Measurements from ENCODE around the gene WDR82.

The WDR82 gene

DNA sequence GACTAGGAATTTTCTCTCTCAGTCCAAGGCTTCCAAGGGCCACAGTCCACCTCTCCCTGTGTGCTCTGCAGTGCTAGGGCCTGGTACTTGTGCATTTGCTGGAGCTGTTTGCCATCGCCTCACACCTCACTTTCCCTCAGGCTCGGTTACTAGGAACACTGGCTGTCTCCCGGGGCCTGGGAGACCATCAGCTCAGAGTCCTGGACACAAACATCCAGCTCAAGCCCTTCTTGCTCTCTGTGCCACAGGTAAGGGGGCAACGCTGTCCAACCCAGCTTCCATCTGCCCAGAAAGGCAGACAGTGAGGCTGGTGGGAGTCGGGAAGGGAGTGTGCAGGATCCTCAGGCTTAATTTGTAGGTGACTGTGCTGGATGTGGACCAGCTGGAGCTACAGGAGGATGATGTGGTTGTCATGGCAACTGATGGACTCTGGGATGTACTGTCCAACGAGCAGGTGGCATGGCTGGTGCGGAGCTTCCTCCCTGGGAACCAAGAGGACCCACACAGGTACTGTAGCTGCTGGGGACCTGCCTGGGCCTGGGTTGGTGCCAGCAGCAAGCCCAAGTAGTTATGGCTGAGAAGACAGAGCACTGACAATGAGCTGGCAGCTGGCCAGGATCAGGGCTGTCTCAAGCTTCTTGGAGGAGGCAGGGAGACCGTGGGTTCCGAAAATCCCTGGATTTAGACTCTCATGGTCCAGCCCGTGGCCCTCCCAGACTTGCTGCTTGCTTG lies 29.5 kb downstream of the WDR82 start:
- H3K4me1 ChIP-seq (ENCODE audit: control insufficient read depth in 1 of 2, insufficient read depth in 2 of 2, low read length in 2 of 2) = peaks cover 6 to 13% of the 10 kb centered on the region in 2 donors
- H3K4me3 ChIP-seq (ENCODE audit: low read depth in 1 of 2, low read length in 2 of 2) = no peak overlapping the region
- H3K27ac ChIP-seq (ENCODE audit: low read length) = no peak overlapping the region
- peaks cover 24 to 36% of the 10 kb centered on the region in 2 donors for H3K36me3 ChIP-seq (ENCODE audit: control insufficient read depth in 1 of 2, insufficient read depth in 2 of 2, low read length in 2 of 2)
- no peaks in the 10 kb centered on the region for H3K27me3 ChIP-seq (ENCODE audit: low read depth, low read length)
- no peaks in the 10 kb centered on the region for H3K9me3 ChIP-seq (ENCODE audit: control insufficient read depth in 1 of 2, low read length in 2 of 2)

GRCh38 chr3:52248165-52248541 lies 30.3 kb downstream of the WDR82 start:
- no peaks in the 10 kb centered on the region for H3K27me3 ChIP-seq (ENCODE audit: low read depth, low read length)
- no peaks in the 10 kb centered on the region for H3K9me3 ChIP-seq (ENCODE audit: control insufficient read depth in 1 of 2, low read length in 2 of 2)
- H3K36me3 ChIP-seq (ENCODE audit: control insufficient read depth in 1 of 2, insufficient read depth in 2 of 2, low read length in 2 of 2) = peaks cover 18 to 27% of the 10 kb centered on the region in 2 donors
- no peak overlapping the region for H3K27ac ChIP-seq (ENCODE audit: low read length)
- no peak overlapping the region for H3K4me3 ChIP-seq (ENCODE audit: low read depth in 1 of 2, low read length in 2 of 2)
- peaks cover 6 to 13% of the 10 kb centered on the region in 2 donors for H3K4me1 ChIP-seq (ENCODE audit: control insufficient read depth in 1 of 2, insufficient read depth in 2 of 2, low read length in 2 of 2)

- no peak overlapping the region for H3K27ac ChIP-seq (ENCODE audit: low read length)
- peak overlapping the region in 1 of 2 donors; percentile 62 for H3K4me3 ChIP-seq (ENCODE audit: low read depth in 1 of 2, low read length in 2 of 2)
- H3K4me1 ChIP-seq (ENCODE audit: control insufficient read depth in 1 of 2, insufficient read depth in 2 of 2, low read length in 2 of 2) = peaks cover 6 to 13% of the 10 kb centered on the region in 2 donors
- no peaks in the 10 kb centered on the region for H3K9me3 ChIP-seq (ENCODE audit: control insufficient read depth in 1 of 2, low read length in 2 of 2)
- H3K27me3 ChIP-seq (ENCODE audit: low read depth, low read length) = no peaks in the 10 kb centered on the region
- peaks cover 18 to 26% of the 10 kb centered on the region in 2 donors for H3K36me3 ChIP-seq (ENCODE audit: control insufficient read depth in 1 of 2, insufficient read depth in 2 of 2, low read length in 2 of 2)
These were observed 30.9 kb downstream of the WDR82 start for GRCh38 chr3:52247409-52248164.

DNA sequence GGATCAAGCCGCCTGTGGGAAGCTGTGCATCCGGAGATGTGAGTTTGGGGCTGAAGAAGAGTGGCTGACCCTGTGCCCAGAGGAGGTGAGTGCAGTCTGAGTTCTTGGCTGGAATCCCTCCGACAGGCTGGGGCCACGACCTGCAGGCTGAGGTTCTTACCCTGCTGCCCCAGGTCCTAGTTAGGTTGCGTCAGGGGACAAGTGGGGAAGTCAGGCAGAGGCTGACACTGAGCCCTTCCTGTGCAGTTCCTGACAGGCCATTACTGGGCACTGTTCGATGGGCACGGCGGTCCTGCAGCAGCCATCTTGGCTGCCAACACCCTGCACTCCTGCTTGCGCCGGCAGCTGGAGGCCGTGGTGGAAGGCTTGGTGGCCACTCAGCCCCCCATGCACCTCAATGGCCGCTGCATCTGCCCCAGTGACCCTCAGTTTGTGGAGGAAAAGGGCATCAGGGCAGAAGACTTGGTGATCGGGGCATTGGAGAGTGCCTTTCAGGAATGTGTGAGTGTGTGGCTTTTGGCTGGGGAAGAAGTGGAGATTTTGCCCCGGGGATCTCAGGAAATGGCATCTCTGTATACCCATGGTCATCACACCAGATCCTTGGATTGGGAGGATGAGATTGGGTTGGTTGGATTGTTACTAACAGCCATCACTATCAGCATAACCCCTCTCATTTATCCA lies 31.6 kb downstream of the WDR82 start:
- H3K36me3 ChIP-seq (ENCODE audit: control insufficient read depth in 1 of 2, insufficient read depth in 2 of 2, low read length in 2 of 2) = peaks cover 18 to 24% of the 10 kb centered on the region in 2 donors
- no peaks in the 10 kb centered on the region for H3K27me3 ChIP-seq (ENCODE audit: low read depth, low read length)
- peak overlapping the region; percentile 62 to 66 for H3K4me3 ChIP-seq (ENCODE audit: low read depth in 1 of 2, low read length in 2 of 2)
- peak overlapping the region; percentile 78 for H3K27ac ChIP-seq (ENCODE audit: low read length)
- no peaks in the 10 kb centered on the region for H3K9me3 ChIP-seq (ENCODE audit: control insufficient read depth in 1 of 2, low read length in 2 of 2)
- H3K4me1 ChIP-seq (ENCODE audit: control insufficient read depth in 1 of 2, insufficient read depth in 2 of 2, low read length in 2 of 2) = peaks cover 6 to 13% of the 10 kb centered on the region in 2 donors

- no peaks in the 10 kb centered on the region for H3K9me3 ChIP-seq (ENCODE audit: control insufficient read depth in 1 of 2, low read length in 2 of 2)
- peak overlapping the region; percentile 78 for H3K27ac ChIP-seq (ENCODE audit: low read length)
- peak overlapping the region; percentile 62 to 66 for H3K4me3 ChIP-seq (ENCODE audit: low read depth in 1 of 2, low read length in 2 of 2)
- no peaks in the 10 kb centered on the region for H3K27me3 ChIP-seq (ENCODE audit: low read depth, low read length)
- H3K36me3 ChIP-seq (ENCODE audit: control insufficient read depth in 1 of 2, insufficient read depth in 2 of 2, low read length in 2 of 2) = peaks cover 18 to 19% of the 10 kb centered on the region in 2 donors
- H3K4me1 ChIP-seq (ENCODE audit: control insufficient read depth in 1 of 2, insufficient read depth in 2 of 2, low read length in 2 of 2) = peaks cover 6 to 13% of the 10 kb centered on the region in 2 donors
These were observed 32.2 kb downstream of the WDR82 start for GRCh38 chr3:52246264-52246620.

DNA sequence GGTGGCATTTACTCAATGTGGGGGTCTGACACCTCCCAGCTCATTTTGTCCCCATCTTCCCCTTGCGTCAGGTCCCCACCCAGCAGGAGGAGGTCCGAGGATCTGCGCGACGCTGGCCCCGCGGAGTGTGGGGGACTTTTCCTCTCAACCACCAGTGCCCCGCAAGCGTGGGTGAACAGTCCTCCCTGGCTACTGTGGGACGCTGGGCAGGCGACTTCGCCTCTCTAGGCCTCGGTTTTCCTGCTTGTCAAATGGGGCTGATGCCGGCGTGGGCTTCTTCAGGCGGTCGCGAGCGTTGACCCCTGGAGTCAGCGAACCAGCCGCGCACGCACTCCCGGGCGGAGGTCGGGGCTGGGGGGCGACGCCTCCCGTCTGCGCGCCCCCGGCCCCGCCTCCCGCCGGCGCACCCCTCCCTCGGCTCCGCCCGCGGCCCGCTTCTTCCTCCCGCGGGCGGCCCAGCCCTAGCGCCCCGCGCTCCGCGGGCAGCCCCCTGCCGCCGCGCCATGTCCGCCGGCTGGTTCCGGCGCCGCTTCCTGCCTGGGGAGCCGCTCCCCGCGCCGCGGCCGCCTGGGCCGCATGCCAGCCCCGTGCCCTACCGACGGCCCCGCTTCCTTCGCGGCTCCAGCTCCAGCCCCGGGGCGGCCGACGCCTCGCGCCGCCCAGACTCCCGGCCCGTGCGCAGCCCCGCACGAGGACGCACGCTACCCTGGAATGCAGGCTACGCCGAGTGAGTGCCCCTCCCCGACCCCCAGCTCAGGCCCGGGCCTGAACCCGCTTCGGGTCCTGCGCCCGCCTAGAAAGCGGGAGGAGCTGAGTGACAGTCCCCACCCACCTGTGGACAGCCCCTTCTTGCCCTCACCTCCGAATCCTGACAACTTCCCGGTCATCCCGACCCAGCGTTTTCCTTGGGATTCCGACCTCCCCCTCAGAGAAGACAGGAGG lies 32.9 kb downstream of the WDR82 start, which contains the start of gene PPM1M:
PPM1M (plus strand) TSS at position 438 of the 942 bp plus-strand sequence; CDS start at position 504, 66 bp downstream.
- Histone ChIP-seq H3K4me3 (ENCODE audit: low read depth in 1 of 2, low read length in 2 of 2) (peak within 1 kb of the TSS; percentile 62 to 66), H3K27me3 (ENCODE audit: low read depth, low read length) (no peaks in the 10 kb centered on the region), H3K27ac (ENCODE audit: low read length) (peak within 1 kb of the TSS; percentile 78), H3K9me3 (ENCODE audit: control insufficient read depth in 1 of 2, low read length in 2 of 2) (no peaks in the 10 kb centered on the region), H3K36me3 (ENCODE audit: control insufficient read depth in 1 of 2, insufficient read depth in 2 of 2, low read length in 2 of 2) (peaks cover 17 to 18% of the 10 kb centered on the region in 2 donors), H3K4me1 (ENCODE audit: control insufficient read depth in 1 of 2, insufficient read depth in 2 of 2, low read length in 2 of 2) (peaks cover 9 to 13% of the 10 kb centered on the region in 2 donors)

- H3K9me3 ChIP-seq (ENCODE audit: control insufficient read depth in 1 of 2, low read length in 2 of 2) = no peaks in the 10 kb centered on the region
- H3K36me3 ChIP-seq (ENCODE audit: control insufficient read depth in 1 of 2, insufficient read depth in 2 of 2, low read length in 2 of 2) = peaks cover 3 to 5% of the 10 kb centered on the region in 2 donors
- peak overlapping the region; percentile 45 for H3K27ac ChIP-seq (ENCODE audit: low read length)
- peaks cover 14 to 24% of the 10 kb centered on the region in 2 donors for H3K4me1 ChIP-seq (ENCODE audit: control insufficient read depth in 1 of 2, insufficient read depth in 2 of 2, low read length in 2 of 2)
- H3K27me3 ChIP-seq (ENCODE audit: low read depth, low read length) = no peaks in the 10 kb centered on the region
- no peak overlapping the region for H3K4me3 ChIP-seq (ENCODE audit: low read depth in 1 of 2, low read length in 2 of 2)
These were observed 34.4 kb downstream of the WDR82 start for GRCh38 chr3:52243791-52244628.

DNA sequence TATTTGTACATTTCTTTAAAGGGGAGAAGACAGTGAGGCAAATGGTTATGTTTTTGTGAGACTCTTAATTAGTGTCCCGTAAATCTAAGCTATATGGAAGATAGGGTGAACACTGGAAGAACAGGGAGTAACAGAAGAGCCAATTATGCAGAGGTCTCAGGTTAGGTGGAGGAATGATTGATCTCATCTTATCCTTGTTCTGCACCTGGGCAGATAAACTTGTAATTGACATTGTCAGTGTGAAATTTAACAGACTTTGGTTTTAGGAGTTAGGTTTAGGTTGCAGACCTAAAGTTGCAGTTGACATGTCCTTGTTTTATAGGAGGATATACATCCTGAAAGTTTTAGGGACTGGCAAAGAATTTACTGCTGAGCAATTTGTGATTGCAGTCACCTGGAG lies 36.4 kb downstream of the WDR82 start:
- Histone ChIP-seq H3K9me3 (ENCODE audit: control insufficient read depth in 1 of 2, low read length in 2 of 2) (no peaks in the 10 kb centered on the region), H3K4me3 (ENCODE audit: low read depth in 1 of 2, low read length in 2 of 2) (no peak overlapping the region), H3K27me3 (ENCODE audit: low read depth, low read length) (no peaks in the 10 kb centered on the region), H3K27ac (ENCODE audit: low read length) (no peak overlapping the region), H3K4me1 (ENCODE audit: control insufficient read depth in 1 of 2, insufficient read depth in 2 of 2, low read length in 2 of 2) (peaks cover 23 to 40% of the 10 kb centered on the region in 2 donors), H3K36me3 (ENCODE audit: control insufficient read depth in 1 of 2, insufficient read depth in 2 of 2, low read length in 2 of 2) (no peaks in the 10 kb centered on the region)

DNA sequence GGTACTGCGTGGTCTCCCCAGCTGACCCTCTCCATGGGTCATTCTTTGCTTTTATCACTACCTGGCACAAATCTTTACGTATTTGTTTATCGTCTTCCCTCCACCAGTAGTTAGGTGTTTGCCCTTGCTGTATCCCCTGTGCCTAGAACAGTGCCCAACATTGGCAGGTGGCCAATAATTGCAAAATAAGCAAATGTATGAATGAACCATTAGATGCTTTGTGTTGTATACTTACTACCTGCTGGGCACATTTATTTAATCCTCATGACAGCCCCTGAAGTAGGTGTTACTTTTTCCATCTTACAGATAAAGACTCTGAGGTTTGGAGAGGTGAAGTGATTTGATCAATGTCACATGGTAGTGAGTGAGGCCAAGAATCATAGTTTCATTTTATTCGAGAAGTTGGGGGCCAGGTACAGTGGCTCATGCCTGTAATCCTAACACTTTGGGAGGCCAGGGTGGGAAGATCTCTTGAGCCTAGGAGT lies 37.5 kb downstream of the WDR82 start:
- H3K27ac ChIP-seq (ENCODE audit: low read length) = peak overlapping the region; percentile 2
- H3K4me3 ChIP-seq (ENCODE audit: low read depth in 1 of 2, low read length in 2 of 2) = no peak overlapping the region
- no peaks in the 10 kb centered on the region for H3K9me3 ChIP-seq (ENCODE audit: control insufficient read depth in 1 of 2, low read length in 2 of 2)
- H3K36me3 ChIP-seq (ENCODE audit: control insufficient read depth in 1 of 2, insufficient read depth in 2 of 2, low read length in 2 of 2) = no peaks in the 10 kb centered on the region
- H3K4me1 ChIP-seq (ENCODE audit: control insufficient read depth in 1 of 2, insufficient read depth in 2 of 2, low read length in 2 of 2) = peaks cover 23 to 42% of the 10 kb centered on the region in 2 donors
- H3K27me3 ChIP-seq (ENCODE audit: low read depth, low read length) = no peaks in the 10 kb centered on the region

All from muscle layer of duodenum (tissue), 2 donors.